HG02642 (cell line): ENCODE measurements around the gene TELO2.

Source experiments
- ATAC-seq: cut with Tn5 transposase; IDR thresholded peaks from one replicate; pipeline ENCODE4 v1.9.1; 2021; ENCODE audit warnings: mild to moderate bottlenecking; ENCODE audit not compliant: unreplicated experiment, poor library complexity

TELO2 gene

GRCh38 chr16:1511662-1512569 lies 18.8 kb downstream of the TELO2 start:
- no peak for ATAC-seq

- ATAC-seq, result no peak
Measured at GRCh38 chr16:1512774-1513173, 19.6 kb downstream of the TELO2 start.

GRCh38 chr16:1514507-1514906 lies 21.3 kb downstream of the TELO2 start:
- no peak for ATAC-seq

GRCh38 chr16:1518626-1519135 lies 25.5 kb downstream of the TELO2 start:
- no peak for ATAC-seq

- no peak for ATAC-seq
Measured at GRCh38 chr16:1519831-1520230, 26.7 kb downstream of the TELO2 start.

GRCh38 chr16:1520461-1520860 lies 27.3 kb downstream of the TELO2 start:
- no peak for ATAC-seq

GRCh38 chr16:1523581-1524245 lies 30.6 kb downstream of the TELO2 start:
- no peak for ATAC-seq

GRCh38 chr16:1524366-1524765 lies 31.2 kb downstream of the TELO2 start:
- no peak for ATAC-seq

GRCh38 chr16:1525871-1526607 lies 32.9 kb downstream of the TELO2 start:
- ATAC-seq, result no peak

GRCh38 chr16:1526608-1527555 lies 33.7 kb downstream of the TELO2 start:
- no peak for ATAC-seq

- no peak for ATAC-seq
Measured at GRCh38 chr16:1527836-1528811, 35.0 kb downstream of the TELO2 start.

- no peak for ATAC-seq
Measured at GRCh38 chr16:1528921-1529537, 35.9 kb downstream of the TELO2 start.

- no peak for ATAC-seq
Measured at GRCh38 chr16:1530349-1530882, 37.3 kb downstream of the TELO2 start.

- ATAC-seq, result no peak
Measured at GRCh38 chr16:1530883-1531637, 37.9 kb downstream of the TELO2 start.

GRCh38 chr16:1531638-1531910 lies 38.4 kb downstream of the TELO2 start:
- no peak for ATAC-seq

GRCh38 chr16:1532081-1532760 lies 39.1 kb downstream of the TELO2 start:
- ATAC-seq, result no peak

- ATAC-seq, result no peak
Measured at GRCh38 chr16:1532771-1533170, 39.6 kb downstream of the TELO2 start.
